ENCODE measurements around the gene RNF126.
"Not testable (repeated sequence)": the region's sequence is repeated elsewhere in the genome, so short reads cannot be mapped to it uniquely, and the experiment has no call there.

RNF126 gene

GRCh38 chr19:662962-663681, at the start of gene RNF126:
Gene RNF126, minus strand, starts transcription at chr19:663214. Its CDS starts 93 bp downstream, at chr19:663121.
- peak; percentile 95 for DNase-seq (ENCODE audit: low spot score)

- no peak for DNase-seq (ENCODE audit: low spot score)
These were observed 48.2 kb upstream of the RNF126 start for GRCh38 chr19:711254-711653.

GRCh38 chr19:710767-711166, 47.8 kb upstream of the RNF126 start:
- no peak for DNase-seq (ENCODE audit: low spot score)

GRCh38 chr19:709965-710571, 47.1 kb upstream of the RNF126 start:
- no peak for DNase-seq (ENCODE audit: low spot score)

- no peak for DNase-seq (ENCODE audit: low spot score)
These were observed 46.4 kb upstream of the RNF126 start for GRCh38 chr19:709196-709964.

- no peak for DNase-seq (ENCODE audit: low spot score)
These were observed 45.4 kb upstream of the RNF126 start, which contains the start of gene PALM for GRCh38 chr19:708154-709143. Gene PALM, plus strand, starts transcription at chr19:708935. Its CDS starts 212 bp downstream, at chr19:709147.

- no peak for DNase-seq (ENCODE audit: low spot score)
These were observed 41.4 kb upstream of the RNF126 start for GRCh38 chr19:704447-704741.

- peak; percentile 37 for DNase-seq (ENCODE audit: low spot score)
These were observed 40.8 kb upstream of the RNF126 start for GRCh38 chr19:703651-704446.

GRCh38 chr19:703329-703650, 40.3 kb upstream of the RNF126 start:
- no peak for DNase-seq (ENCODE audit: low spot score)

GRCh38 chr19:702847-703246, 39.8 kb upstream of the RNF126 start:
- not testable (repeated sequence) for DNase-seq (ENCODE audit: low spot score)

GRCh38 chr19:699885-700284, 36.9 kb upstream of the RNF126 start:
- DNase-seq (ENCODE audit: low spot score) = not testable (repeated sequence)

- not testable (repeated sequence) for DNase-seq (ENCODE audit: low spot score)
These were observed 35.5 kb upstream of the RNF126 start for GRCh38 chr19:698529-698928.

GRCh38 chr19:695352-695949, 32.4 kb upstream of the RNF126 start, which contains the start of gene PRSS57:
Gene PRSS57, minus strand, starts transcription at chr19:695452. Its CDS starts 22 bp downstream, at chr19:695430.
- DNase-seq (ENCODE audit: low spot score) = no peak

- DNase-seq (ENCODE audit: low spot score) = no peak
These were observed 31.7 kb upstream of the RNF126 start for GRCh38 chr19:694481-695351.

GRCh38 chr19:690203-690602, 27.2 kb upstream of the RNF126 start:
- no peak for DNase-seq (ENCODE audit: low spot score)

- no peak for DNase-seq (ENCODE audit: low spot score)
These were observed 26.0 kb upstream of the RNF126 start for GRCh38 chr19:688992-689391.

GRCh38 chr19:688214-688613, 25.2 kb upstream of the RNF126 start:
- no peak for DNase-seq (ENCODE audit: low spot score)

GRCh38 chr19:687569-688166, 24.7 kb upstream of the RNF126 start:
- DNase-seq (ENCODE audit: low spot score) = no peak

GRCh38 chr19:686589-687297, 23.7 kb upstream of the RNF126 start:
- DNase-seq (ENCODE audit: low spot score) = no peak

Measured in kidney tubule cell (primary cell).